Kidney tubule cell (primary cell): ENCODE measurements around the gene SIGLEC9.

Experiments
- DNase-seq: peaks from one replicate; pipeline ENCODE4 v3.0.0-alpha.2; 2018; ENCODE audit warnings: low spot score

SIGLEC9 gene

GRCh38 chr19:51145916-51146493 is 21.3 kb downstream of the SIGLEC9 start:
- no peak for DNase-seq

GRCh38 chr19:51146751-51147150 is 22.0 kb downstream of the SIGLEC9 start:
- no peak for DNase-seq

GRCh38 chr19:51147663-51148062 is 23.0 kb downstream of the SIGLEC9 start:
- no peak for DNase-seq

GRCh38 chr19:51148580-51148979 is 23.9 kb downstream of the SIGLEC9 start:
- no peak for DNase-seq

GRCh38 chr19:51150627-51151026 is 25.9 kb downstream of the SIGLEC9 start:
- DNase-seq: no peak

GRCh38 chr19:51156710-51157109 is 32.0 kb downstream of the SIGLEC9 start:
- no peak for DNase-seq

- DNase-seq: no peak
Observed at GRCh38 chr19:51157265-51157664, 32.6 kb downstream of the SIGLEC9 start.

- peak; percentile 27 for DNase-seq
Observed at GRCh38 chr19:51158474-51159129, 33.9 kb downstream of the SIGLEC9 start.

GRCh38 chr19:51159656-51160055 is 35.0 kb downstream of the SIGLEC9 start:
- DNase-seq: no peak

GRCh38 chr19:51161266-51161665 is 36.6 kb downstream of the SIGLEC9 start:
- peak; percentile 21 for DNase-seq

GRCh38 chr19:51161867-51162496 is 37.3 kb downstream of the SIGLEC9 start:
- no peak for DNase-seq

GRCh38 chr19:51163257-51163656 is 38.6 kb downstream of the SIGLEC9 start:
- no peak for DNase-seq

GRCh38 chr19:51164215-51164614 is 39.5 kb downstream of the SIGLEC9 start:
- no peak for DNase-seq

GRCh38 chr19:51166846-51167490 is 42.3 kb downstream of the SIGLEC9 start:
- no peak for DNase-seq

GRCh38 chr19:51168564-51169282 is 44.0 kb downstream of the SIGLEC9 start:
- DNase-seq: no peak

GRCh38 chr19:51169283-51169918 is 44.7 kb downstream of the SIGLEC9 start:
- peak; percentile 68 for DNase-seq

GRCh38 chr19:51172223-51172622 is 47.5 kb downstream of the SIGLEC9 start:
- no peak for DNase-seq

GRCh38 chr19:51173681-51174080 is 49.0 kb downstream of the SIGLEC9 start:
- no peak for DNase-seq

- DNase-seq: no peak
Observed at GRCh38 chr19:51179256-51179655, 54.5 kb downstream of the SIGLEC9 start.
